Subcutaneous adipose tissue (tissue), 4 donors: Measurements from ENCODE around the gene NEURL3. TPM values are rescaled to one million over a fixed set of nuclear protein-coding genes. Genes with fewer than 3 reads are reported as not detected.

ENCODE experiments used
- total RNA-seq, 4 donors: library from RNA; depleted of rRNA; stranded (reverse); fragments of >200 nt; gene quantifications; one replicate each; pipeline ENCODE4 v1.1.0, GENCODE V29; 2016
- TF ChIP-seq, protein P1 (sequence below): fragments of 450-650 bp; IDR thresholded peaks from one replicate; pipeline ENCODE4 v1.5.1; 2016; ENCODE audit warnings: low read depth, mild to moderate bottlenecking, control low read depth, antibody characterized with exemption, moderate library complexity

Gene NEURL3
- total RNA-seq, 4 donors from 2014 or later, result 3.6 TPM; not detected in 3

DNA sequence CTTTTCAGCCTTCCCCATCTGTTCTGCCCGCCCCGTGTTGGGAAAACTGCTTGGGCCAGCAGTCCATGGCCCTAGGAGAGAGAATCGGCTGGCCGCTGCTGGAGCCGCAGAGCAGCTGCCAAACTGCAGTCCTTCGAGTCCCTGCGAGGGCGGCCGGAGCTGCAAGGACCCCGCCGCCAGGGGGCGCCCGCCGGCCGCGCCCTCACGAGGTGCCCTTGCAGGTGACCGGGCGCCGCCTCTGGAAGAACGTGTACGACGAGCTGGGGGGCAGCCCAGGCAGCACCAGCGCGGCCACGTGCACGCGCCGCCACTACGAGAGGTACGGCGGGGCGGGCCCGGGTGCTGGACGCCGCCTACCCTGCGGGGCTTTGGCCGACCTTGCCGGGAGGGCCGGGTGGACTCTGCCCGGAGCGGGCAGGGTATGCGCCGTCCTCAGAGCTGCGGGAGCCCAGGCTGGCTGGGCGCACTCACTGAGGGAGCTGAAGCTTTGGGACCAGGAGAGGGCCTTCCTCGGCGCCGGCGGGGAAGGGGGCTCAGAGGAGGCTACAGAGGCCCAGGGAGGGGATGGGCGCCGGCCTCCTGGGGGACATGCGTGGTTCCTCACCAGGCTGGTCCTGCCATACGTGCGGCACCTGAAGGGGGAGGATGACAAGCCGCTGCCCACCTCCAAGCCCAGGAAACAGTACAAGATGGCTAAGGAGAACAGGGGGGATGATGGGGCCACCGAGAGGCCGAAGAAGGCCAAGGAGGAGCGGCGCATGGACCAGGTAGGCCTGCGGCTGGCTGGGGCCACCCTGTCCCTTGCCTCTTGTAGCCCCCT lies 45.0 kb upstream of the NEURL3 start:
- TF ChIP-seq, protein P1, sequence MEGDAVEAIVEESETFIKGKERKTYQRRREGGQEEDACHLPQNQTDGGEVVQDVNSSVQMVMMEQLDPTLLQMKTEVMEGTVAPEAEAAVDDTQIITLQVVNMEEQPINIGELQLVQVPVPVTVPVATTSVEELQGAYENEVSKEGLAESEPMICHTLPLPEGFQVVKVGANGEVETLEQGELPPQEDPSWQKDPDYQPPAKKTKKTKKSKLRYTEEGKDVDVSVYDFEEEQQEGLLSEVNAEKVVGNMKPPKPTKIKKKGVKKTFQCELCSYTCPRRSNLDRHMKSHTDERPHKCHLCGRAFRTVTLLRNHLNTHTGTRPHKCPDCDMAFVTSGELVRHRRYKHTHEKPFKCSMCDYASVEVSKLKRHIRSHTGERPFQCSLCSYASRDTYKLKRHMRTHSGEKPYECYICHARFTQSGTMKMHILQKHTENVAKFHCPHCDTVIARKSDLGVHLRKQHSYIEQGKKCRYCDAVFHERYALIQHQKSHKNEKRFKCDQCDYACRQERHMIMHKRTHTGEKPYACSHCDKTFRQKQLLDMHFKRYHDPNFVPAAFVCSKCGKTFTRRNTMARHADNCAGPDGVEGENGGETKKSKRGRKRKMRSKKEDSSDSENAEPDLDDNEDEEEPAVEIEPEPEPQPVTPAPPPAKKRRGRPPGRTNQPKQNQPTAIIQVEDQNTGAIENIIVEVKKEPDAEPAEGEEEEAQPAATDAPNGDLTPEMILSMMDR, result no peak

DNA sequence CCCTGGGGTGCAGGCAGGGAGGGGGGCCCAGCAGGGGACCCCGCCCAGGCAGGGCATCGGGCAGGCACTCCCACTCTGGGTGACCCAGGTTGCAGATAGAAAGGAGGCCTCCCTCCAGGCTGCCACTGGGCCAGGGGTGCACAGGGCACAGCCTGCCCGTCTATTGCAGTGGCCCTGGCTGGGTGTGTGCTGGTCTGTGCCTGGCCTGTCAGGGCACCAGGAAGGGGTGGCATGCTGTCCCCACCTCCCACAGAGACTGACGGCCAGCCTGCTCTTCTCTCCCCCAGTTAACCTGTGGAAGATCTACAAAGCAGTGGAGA lies 44.3 kb upstream of the NEURL3 start:
- TF ChIP-seq, protein P1, result no peak

DNA sequence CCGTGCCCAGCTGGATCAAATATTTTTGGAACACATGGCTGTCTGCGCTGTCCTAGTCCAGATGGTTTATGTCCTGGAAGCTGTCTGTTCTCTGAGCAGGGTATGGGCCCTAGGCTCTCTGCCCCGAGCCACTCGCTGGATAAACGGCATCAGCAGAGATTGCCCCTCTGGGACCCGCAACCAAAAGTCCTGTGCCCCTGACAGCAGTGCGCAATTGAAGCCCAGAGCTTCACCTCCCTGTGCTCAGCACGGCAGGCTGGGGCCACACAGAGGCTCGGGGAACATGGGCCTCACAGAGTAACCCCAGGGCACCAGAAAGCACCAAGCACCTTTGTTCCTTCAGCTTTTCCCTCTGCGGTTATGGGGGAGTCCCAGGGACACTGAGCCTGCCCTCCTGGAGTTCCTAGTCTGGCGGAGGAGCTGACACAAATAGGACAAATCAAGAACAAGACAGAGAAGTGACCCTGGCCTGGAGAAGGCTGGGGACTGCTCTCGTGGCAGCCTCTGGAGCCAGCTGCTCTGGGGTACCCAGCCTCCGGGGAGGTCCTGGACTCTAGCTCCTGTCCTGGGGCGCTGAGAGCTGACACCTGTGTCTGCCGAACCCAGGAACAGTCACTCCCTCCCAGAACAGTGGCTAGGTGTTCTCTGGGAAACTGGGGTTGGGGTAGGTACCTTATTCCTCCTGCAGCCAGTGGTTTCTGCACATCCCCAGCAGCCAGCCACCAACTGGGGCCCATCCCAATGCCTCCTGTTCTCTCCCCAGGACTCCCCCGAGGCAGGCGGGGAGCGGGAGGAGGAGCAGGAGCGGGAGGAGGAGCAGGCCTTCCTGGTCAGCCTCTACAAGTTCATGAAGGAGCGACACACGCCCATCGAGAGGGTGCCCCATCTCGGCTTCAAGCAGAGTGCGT lies 43.7 kb upstream of the NEURL3 start:
- TF ChIP-seq, protein P1, result no peak

DNA sequence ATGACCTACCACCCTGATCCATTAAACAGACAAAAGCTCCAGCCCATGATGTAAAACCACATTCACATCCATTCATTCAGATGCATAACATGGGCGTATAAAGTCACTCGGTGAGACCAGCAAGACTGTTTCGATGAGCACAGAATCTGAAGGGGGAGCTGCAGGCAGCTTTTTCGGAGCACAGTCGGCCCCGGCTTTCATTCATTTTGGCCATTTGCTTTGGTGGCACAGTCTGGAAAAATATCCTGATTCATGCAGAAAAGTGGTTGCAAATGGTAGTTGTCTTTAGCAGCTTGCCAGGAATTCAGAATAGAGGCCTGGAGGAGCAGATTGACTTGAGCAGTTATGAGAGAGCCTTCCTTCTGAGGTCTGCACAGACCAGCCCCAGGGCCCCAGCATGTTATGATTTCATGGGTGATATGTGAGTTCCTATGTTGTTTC lies 42.6 kb upstream of the NEURL3 start:
- TF ChIP-seq, protein P1, result no peak

DNA sequence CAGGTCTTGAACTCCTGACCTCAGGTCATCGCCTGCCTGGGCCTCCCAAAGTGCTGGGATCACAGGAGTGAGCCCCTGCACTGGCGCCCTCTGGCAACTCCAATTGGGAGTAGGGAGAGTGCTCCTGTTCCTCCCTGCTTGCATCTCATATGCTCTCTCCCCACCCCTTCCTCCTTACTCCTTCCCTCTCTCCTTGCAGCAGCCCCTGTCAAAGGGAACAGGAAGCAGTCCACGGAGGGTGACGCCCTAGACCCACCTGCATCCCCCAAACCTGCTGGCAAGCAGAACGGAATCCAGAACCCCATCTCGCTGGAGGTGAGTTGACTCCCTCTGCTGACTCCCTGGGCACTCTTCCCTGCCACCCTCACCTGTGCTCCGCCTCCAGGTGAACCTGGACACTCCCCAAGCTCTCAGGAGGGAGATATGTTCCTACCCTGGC lies 42.1 kb upstream of the NEURL3 start:
- TF ChIP-seq, protein P1, result no peak

DNA sequence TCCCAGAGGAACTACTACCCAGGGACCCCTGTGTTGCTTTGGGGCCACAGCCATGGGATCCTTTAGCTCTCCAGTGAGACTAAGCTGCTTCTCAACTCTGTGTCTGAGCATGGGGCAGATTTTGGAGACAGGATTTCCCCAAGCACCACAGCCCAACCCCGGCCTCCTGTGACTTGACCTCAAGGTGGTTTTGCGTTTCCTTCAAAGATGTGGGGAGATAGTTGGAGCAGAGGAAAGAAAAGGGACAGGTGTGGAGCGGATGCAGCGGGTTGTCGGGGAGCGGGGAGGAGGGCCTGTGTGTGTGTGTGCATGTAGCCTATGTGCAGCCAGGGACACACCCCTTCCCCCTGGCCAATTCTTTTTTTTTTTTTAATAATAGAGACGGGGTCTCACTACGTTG lies 41.6 kb upstream of the NEURL3 start:
- TF ChIP-seq, protein P1, result no peak

DNA sequence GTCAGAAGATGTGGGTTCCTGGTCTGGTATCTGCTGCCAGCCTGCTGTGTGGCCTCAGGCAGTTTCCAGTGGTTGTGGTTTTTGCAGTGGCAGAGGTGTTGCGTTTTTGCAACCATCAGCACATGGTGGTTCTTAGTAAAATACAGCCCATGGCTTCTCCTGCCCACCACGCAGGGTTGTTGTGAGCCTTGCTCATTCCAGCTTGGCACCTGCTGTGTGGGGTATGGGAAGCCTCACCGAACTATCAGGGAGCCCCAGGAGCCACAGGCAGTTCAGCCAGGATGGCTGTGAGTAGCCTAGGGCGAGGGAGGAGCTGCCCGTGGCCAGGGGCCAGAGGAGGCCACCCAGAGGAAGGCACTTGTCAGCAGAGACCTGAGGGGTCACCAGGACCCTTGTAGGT lies 41.2 kb upstream of the NEURL3 start:
- TF ChIP-seq, protein P1, result no peak
